Measurements from ENCODE around the gene AGK. TPM values are rescaled to one million over a fixed set of nuclear protein-coding genes. Genes with fewer than 3 reads are reported as not detected.

The AGK gene
- total RNA-seq = 25.5 and 31.9 TPM in 2 replicates

GRCh38 chr7:141551094-141551781, at the start of gene AGK:
TSS of gene AGK (plus strand) at chr7:141551410. CDS start at chr7:141555467, 4,057 bp downstream.
- peak; percentile 29 for DNase-seq (ENCODE audit: low read depth)

GRCh38 chr7:141501451-141501850, 49.8 kb upstream of the AGK start:
- no peak for DNase-seq (ENCODE audit: low read depth)

DNA sequence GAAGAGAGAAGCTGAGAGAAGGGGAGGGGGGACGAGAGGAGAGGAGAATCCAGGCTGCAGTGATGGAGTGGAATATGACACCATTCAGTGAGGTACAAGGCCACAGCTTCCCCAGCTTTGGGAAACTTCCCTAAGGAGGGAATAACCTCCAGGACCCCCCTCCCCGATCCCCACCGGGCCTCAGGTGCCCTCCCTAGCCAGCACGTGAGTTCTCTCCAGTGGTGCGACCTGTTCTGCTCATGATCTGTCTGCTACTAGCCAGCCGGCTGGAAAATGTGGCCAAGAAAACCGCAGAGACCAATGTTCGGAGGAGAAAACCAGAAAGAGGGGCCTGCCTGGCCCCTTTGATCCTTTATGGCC, 39.9 kb upstream of the AGK start:
- DNase-seq (ENCODE audit: low read depth) = no peak

DNA sequence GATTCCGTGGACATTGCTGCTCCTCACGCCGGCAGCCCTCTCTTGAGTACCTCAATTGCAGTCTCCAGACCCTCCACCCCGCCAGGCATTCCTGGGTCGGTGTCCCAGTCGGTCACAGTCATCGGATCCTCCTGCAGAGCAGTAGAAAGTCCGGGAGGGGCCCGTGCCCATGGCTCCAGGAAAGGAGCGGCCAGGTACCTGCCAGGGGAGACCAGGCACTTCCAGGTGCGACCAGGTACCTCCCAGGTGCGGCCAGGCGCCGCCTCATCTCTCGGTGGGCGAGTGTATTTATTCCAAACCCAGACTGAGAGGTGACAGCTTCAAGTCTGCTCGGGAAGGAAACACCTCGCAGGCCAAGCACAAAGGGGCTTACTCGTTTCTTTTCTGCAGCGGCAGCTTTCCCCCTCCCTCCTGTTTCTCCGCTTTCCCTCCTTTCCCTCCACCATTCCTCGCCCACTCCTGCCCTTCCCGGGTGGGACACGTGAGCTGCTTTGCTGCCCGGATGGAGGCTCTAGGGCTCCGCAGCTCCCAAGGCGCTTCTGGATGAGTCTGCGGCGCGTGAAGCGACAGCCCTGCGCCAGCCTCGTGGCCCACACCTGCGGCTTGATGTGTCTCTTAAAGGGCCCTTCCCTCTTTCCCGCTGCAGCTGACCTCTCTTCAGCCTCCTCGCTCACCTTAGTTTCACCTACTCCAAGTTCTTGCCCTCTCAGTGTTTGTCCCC, 39.4 kb upstream of the AGK start:
- no peak for DNase-seq (ENCODE audit: low read depth)

- DNase-seq (ENCODE audit: low read depth) = no peak
Observed at GRCh38 chr7:141512597-141512996, 38.6 kb upstream of the AGK start.

GRCh38 chr7:141513720-141514119, 37.5 kb upstream of the AGK start:
- no peak for DNase-seq (ENCODE audit: low read depth)

- no peak for DNase-seq (ENCODE audit: low read depth)
Observed at GRCh38 chr7:141515941-141516340, 35.3 kb upstream of the AGK start.

- no peak for DNase-seq (ENCODE audit: low read depth)
Observed at GRCh38 chr7:141519623-141520022, 31.6 kb upstream of the AGK start.

DNA sequence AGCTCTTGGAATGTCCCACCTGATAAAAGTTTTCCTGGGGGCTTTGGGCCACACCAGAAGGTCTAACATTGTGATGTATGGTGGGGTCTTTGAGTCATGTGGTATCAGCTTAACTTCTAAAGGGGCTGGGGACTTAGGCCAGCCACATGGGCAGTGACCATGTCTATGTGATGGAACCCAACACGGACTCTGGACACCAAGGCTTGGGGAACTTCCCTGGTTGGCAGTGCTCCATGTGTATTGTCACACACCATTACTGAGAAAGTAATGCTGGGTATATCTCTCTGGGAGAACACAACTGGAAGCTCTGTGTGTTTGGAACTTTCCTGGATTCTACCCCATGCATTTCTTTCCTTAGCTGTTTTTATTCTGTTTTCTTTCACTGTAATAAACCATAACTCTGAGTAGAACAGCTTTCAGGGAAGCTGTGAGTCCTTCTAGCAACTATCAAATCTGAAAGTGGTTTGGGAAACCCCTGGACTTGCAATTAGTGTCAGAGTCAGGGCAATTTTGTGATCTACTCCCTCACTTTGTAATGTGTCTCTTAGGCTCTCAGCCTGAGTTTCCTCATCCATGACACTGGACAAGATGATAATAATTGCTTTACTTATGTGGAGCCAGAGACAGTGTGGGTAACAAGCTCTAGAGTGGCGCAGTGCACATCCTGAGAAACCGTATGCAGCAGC, 28.4 kb upstream of the AGK start:
- DNase-seq (ENCODE audit: low read depth) = no peak

- no peak for DNase-seq (ENCODE audit: low read depth)
Observed at GRCh38 chr7:141525973-141526514, 25.2 kb upstream of the AGK start.

- no peak for DNase-seq (ENCODE audit: low read depth)
Observed at GRCh38 chr7:141527076-141527475, 24.1 kb upstream of the AGK start.

- no peak for DNase-seq (ENCODE audit: low read depth)
Observed at GRCh38 chr7:141528399-141528798, 22.8 kb upstream of the AGK start.

DNA sequence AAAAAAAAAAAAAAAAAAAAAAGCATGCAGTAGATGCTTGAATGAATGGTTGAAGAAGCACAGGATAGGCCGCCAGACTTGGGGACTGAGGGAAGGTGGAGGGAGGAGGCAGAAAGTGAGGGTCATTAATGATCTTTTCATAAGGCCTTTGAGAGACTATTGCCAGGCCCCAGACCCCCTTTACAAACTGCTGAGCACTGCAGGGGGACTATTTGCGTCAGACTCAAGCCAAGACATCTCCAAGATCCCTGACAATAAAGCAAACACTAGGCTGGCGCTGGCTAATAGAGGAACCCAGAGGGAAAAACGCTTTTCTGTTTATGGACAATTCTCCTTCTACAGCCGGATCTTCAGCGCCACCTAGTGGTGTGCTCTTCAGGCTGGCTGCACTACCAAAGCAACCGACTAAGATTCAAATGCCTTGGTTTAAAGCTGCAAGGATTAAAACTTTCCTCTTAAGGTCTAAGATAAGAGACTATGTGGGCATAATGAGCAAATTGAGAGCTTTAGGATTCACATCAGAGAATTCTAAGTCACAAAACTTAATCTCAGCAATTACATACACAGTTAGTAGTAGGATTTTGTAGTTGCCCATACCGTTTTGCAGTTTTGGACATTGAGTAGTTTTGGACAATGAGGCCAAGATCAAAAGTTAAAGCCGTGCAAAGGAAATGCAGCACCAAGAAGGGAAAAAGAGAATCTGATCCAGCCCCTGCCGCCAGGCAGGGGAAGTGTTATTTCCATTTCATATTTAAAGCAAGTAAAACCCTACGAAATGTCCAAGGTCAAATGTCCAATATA, 17.9 kb upstream of the AGK start:
- peak; percentile 73 for DNase-seq (ENCODE audit: low read depth)

GRCh38 chr7:141534757-141535737, 16.2 kb upstream of the AGK start:
- no peak for DNase-seq (ENCODE audit: low read depth)

DNA sequence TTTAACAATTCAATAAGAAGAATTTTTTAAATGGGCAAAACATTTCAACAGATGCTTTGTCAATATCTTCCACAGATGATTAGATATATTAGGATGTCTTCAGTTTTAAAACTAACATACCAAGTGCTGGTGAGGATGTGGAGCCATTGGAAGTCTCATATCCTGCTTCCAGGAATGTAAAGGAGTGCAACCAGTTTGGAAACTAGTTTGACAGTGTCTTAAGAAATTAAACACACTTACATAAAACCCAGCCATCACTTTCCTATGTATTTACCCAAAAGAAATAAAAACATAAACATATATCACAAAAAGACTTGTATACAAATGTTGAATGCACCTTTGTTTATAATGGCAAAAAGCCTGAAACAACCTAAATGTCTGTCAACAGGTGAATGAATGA, 13.3 kb upstream of the AGK start:
- DNase-seq (ENCODE audit: low read depth) = no peak

DNA sequence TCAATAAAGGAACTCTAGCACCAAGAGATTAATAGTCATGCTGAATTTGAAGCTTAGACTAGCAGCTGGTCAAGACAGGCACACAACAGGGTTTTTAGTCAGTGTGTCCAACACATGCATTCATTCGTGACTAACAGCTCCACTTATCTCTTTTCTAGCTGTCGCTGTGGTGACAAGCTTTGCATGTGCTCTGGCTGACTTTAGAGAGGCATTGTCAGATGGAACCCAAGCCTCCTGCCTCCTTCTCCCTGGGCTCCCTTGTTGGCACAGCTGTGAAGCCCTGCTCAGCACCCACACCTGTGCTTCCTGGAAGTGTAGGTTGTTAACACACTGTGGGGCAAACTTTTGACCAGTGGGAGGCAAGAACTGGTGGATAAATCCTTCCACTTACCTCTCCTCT, 9.8 kb upstream of the AGK start:
- DNase-seq (ENCODE audit: low read depth) = no peak

- DNase-seq (ENCODE audit: low read depth) = no peak
Observed at GRCh38 chr7:141544831-141545230, 6.4 kb upstream of the AGK start.

DNA sequence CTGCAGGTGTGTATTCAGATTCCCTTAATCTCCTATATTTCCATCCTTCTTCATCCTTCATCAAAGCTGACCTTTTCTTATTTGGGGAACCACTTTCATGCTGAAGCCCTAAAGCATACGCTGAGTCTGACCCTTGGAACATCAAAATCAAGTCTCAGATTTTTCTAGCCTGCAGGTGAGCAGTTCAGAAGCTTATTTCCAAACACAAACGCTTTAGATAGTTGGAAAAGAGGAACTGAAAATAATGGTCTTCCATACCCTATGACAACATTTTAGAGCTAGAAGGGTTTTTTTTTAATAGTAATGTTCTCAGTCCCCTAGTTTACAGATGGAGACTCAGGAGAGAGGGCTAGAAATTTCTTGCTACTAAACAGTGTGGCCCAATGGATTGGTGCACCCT, 1.6 kb upstream of the AGK start:
- no peak for DNase-seq (ENCODE audit: low read depth)

- no peak for DNase-seq (ENCODE audit: low read depth)
Observed at GRCh38 chr7:141550386-141551093, 670 bp upstream of the AGK start.

DNA sequence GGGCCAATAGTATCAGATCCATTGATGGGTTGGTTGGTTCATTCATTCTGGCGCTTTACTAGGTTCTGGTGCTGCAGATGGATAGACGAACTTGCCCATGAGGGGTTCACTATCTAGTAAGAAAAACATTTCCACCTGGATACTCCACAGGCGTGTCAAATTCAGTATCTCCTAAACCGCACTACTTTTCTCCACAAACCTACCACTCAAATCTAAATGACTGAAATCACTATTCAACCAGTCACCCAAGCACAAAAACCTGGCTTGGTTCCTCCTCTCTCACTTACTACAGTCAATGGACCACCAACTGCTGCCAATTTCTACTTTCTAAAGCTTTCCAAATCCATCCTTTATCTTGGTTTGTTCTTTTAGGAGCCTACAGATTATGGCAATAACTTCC, 572 bp downstream of the AGK start:
- no peak for DNase-seq (ENCODE audit: low read depth)
